Mesenchymal stem cell (in vitro differentiated cells and primary cell): ENCODE results near the gene NXT1.
A peak's percentile ranks its signal among the peaks of the same experiment; 100 is the strongest.

Experiments used
- DNase-seq: peaks from one replicate; pipeline ENCODE4 v3.0.0-alpha.2; 2013
- H2AFZ ChIP-seq: one replicate; pipeline ENCODE4 v1.6.1; 2013; ENCODE audit warnings: low read depth, mild to moderate bottlenecking, control low read depth, inconsistent platforms, low read length, moderate library complexity
- H2AK5ac ChIP-seq: 2 replicates; pipeline ENCODE4 v1.6.1; 2013; ENCODE audit warnings: low read length, moderate library complexity, mild to moderate bottlenecking, inconsistent platforms; ENCODE audit not compliant: severe bottlenecking
- H2BK120ac ChIP-seq: one replicate; pipeline ENCODE4 v1.6.1; 2013; ENCODE audit warnings: low read depth, mild to moderate bottlenecking, inconsistent platforms, low read length, moderate library complexity
- H2BK12ac ChIP-seq, 2 experiments: one replicate each; pipeline ENCODE4 v1.6.1; 2013; ENCODE audit warnings: inconsistent platforms in 2 of 2, low read length in 2 of 2, mild to moderate bottlenecking in 2 of 2, moderate library complexity in 2 of 2, control low read depth in 1 of 2
- H2BK15ac ChIP-seq: one replicate; pipeline ENCODE4 v1.6.1; 2013; ENCODE audit warnings: mild to moderate bottlenecking, low read depth, inconsistent platforms; ENCODE audit not compliant: poor library complexity, severe bottlenecking
- H2BK5ac ChIP-seq: 2 replicates; pipeline ENCODE4 v1.6.1; 2013; ENCODE audit warnings: low read depth, mild to moderate bottlenecking, low read length, control low read depth, inconsistent platforms; ENCODE audit not compliant: poor library complexity, severe bottlenecking
- H3K14ac ChIP-seq, 2 experiments: one replicate each; pipeline ENCODE4 v1.6.1; 2013; ENCODE audit warnings: inconsistent platforms in 2 of 2, low read length in 2 of 2, control low read depth in 1 of 2, mild to moderate bottlenecking in 1 of 2, moderate library complexity in 1 of 2
- H3K18ac ChIP-seq, 2 experiments: one replicate each; pipeline ENCODE4 v1.6.1; 2013; ENCODE audit warnings: inconsistent platforms in 2 of 2, low read length in 2 of 2, control low read depth in 1 of 2, low read depth in 1 of 2, mild to moderate bottlenecking in 1 of 2
- H3K23ac ChIP-seq, 2 experiments: one replicate each; pipeline ENCODE4 v1.6.1; 2013; ENCODE audit warnings: inconsistent platforms in 2 of 2, low read length in 2 of 2, mild to moderate bottlenecking in 2 of 2, moderate library complexity in 2 of 2, control low read depth in 1 of 2
- H3K27ac ChIP-seq: 2 replicates; pipeline ENCODE4 v1.5.1; 2013; ENCODE audit warnings: mild to moderate bottlenecking, moderate library complexity, low read length, control low read depth, inconsistent platforms; ENCODE audit not compliant: poor library complexity, severe bottlenecking
- H3K27me3 ChIP-seq, 2 experiments: 2 replicates each; pipeline versions ENCODE4 v1.6.1 to v1.7.0; 2013; ENCODE audit warnings: low read length in 2 of 2, mild to moderate bottlenecking in 2 of 2, moderate library complexity in 2 of 2, control low read depth in 1 of 2, inconsistent platforms in 1 of 2; ENCODE audit not compliant: control insufficient read depth in 1 of 2, insufficient read depth in 1 of 2
- H3K36me3 ChIP-seq, 2 experiments: 2 replicates each; pipeline versions ENCODE4 v1.6.1 to v1.7.0; 2013; ENCODE audit warnings: low read length in 2 of 2, control low read depth in 1 of 2, inconsistent platforms in 1 of 2, low read depth in 1 of 2, mild to moderate bottlenecking in 1 of 2; ENCODE audit not compliant: insufficient read depth in 2 of 2, control insufficient read depth in 1 of 2
- H3K4ac ChIP-seq, 2 experiments: one replicate each; pipeline ENCODE4 v1.6.1; 2013; ENCODE audit warnings: inconsistent platforms in 2 of 2, low read length in 2 of 2, mild to moderate bottlenecking in 2 of 2, moderate library complexity in 2 of 2, control low read depth in 1 of 2, low read depth in 1 of 2
- H3K4me1 ChIP-seq: 2 replicates; pipeline ENCODE4 v1.6.1; 2013; ENCODE audit warnings: low read depth, low read length, control low read depth; ENCODE audit not compliant: control insufficient read depth, insufficient read depth
- H3K4me2 ChIP-seq: 2 replicates; pipeline ENCODE4 v1.6.1; 2013; ENCODE audit warnings: low read length, mild to moderate bottlenecking, inconsistent platforms; ENCODE audit not compliant: poor library complexity, severe bottlenecking
- H3K4me3 ChIP-seq, 2 experiments: 2 replicates each; pipeline versions ENCODE4 v1.5.1 to v1.7.0; 2013; ENCODE audit warnings: low read length in 2 of 2, mild to moderate bottlenecking in 2 of 2, control low read depth in 1 of 2, low read depth in 1 of 2; ENCODE audit not compliant: insufficient read depth in 1 of 2
- H3K79me1 ChIP-seq: replicated peaks from 2 replicates; pipeline ENCODE4 v1.6.1; 2013; ENCODE audit warnings: mild to moderate bottlenecking, control low read depth, low read length, inconsistent platforms; ENCODE audit not compliant: poor library complexity, severe bottlenecking
- H3K9ac ChIP-seq: 2 replicates; pipeline ENCODE4 v1.7.0; 2013; ENCODE audit warnings: mild to moderate bottlenecking, low read length, moderate library complexity
- H3K9me3 ChIP-seq: 2 replicates; pipeline ENCODE4 v1.7.0; 2013; ENCODE audit warnings: mild to moderate bottlenecking, low read length; ENCODE audit not compliant: control insufficient read depth
- H4K8ac ChIP-seq: one replicate; pipeline ENCODE4 v1.6.1; 2013; ENCODE audit warnings: inconsistent platforms, mild to moderate bottlenecking, low read length, moderate library complexity
- H4K91ac ChIP-seq: one replicate; pipeline ENCODE4 v1.6.1; 2013; ENCODE audit warnings: mild to moderate bottlenecking, low read length, inconsistent platforms
- WGBS: methylation state at CpG from one replicate; pipeline ENCODE4 v1.1.7; 2013; ENCODE audit warnings: mixed read lengths; 5-methylcytosine and 5-hydroxymethylcytosine counted together

The NXT1 gene

GRCh38 chr20:23349338-23350195 lies 1.0 kb upstream of the NXT1 start:
- no peak for DNase-seq
- Histone ChIP-seq H2BK15ac (peak overlapping the region; percentile 83), H3K36me3 (peaks cover 7 to 9% of the 10 kb centered on the region in 2 experiments), H4K91ac (peak overlapping the region; percentile 74), H3K4ac (peak overlapping the region in 1 of 2 experiments; percentile 96), H2AFZ (peak overlapping the region; percentile 78), H2BK5ac (peak overlapping the region; percentile 86), H3K27me3 (no peaks in the 10 kb centered on the region), H3K18ac (peak overlapping the region; percentile 68 to 99), H3K4me2 (peak overlapping the region; percentile 78), H3K23ac (no peak overlapping the region), H3K79me1 (peaks cover 8% of the 10 kb centered on the region), H4K8ac (peak overlapping the region; percentile 77), H3K9ac (peak overlapping the region; percentile 95), H2BK120ac (peak overlapping the region; percentile 58), H3K9me3 (no peaks in the 10 kb centered on the region), H3K14ac (peak overlapping the region in 1 of 2 experiments; percentile 97), H3K4me3 (peak overlapping the region; percentile 69 to 99), H2BK12ac (peak overlapping the region in 1 of 2 experiments; percentile 77), H2AK5ac (peak overlapping the region; percentile 25), H3K27ac (peak overlapping the region; percentile 97), H3K4me1 (peaks cover 4% of the 10 kb centered on the region)
- 12% methylated on average over 18 of the region's 23 CpGs for WGBS

- H2BK120ac ChIP-seq = peak overlapping the region; percentile 45
- peak; percentile 79 for DNase-seq
- peak overlapping the region; percentile 45 to 91 for H3K23ac ChIP-seq
- H2AFZ ChIP-seq = peak overlapping the region; percentile 75
- peak overlapping the region; percentile 79 for H4K8ac ChIP-seq
- H3K9ac ChIP-seq = peak overlapping the region; percentile 95
- peak overlapping the region; percentile 82 to 92 for H3K18ac ChIP-seq
- H3K4me2 ChIP-seq = peak overlapping the region; percentile 78
- no peak overlapping the region for H2AK5ac ChIP-seq
- 4% methylated on average over 60 of the region's 64 CpGs for WGBS
- peak overlapping the region in 1 of 2 experiments; percentile 65 for H2BK12ac ChIP-seq
- H3K4me1 ChIP-seq = peaks cover 6% of the 10 kb centered on the region
- H3K27me3 ChIP-seq = no peaks in the 10 kb centered on the region
- H3K27ac ChIP-seq = peak overlapping the region; percentile 62
- H2BK15ac ChIP-seq = peak overlapping the region; percentile 65
- peak overlapping the region; percentile 45 for H2BK5ac ChIP-seq
- peaks cover 16% of the 10 kb centered on the region for H3K79me1 ChIP-seq
- peak overlapping the region; percentile 97 to 99 for H3K4me3 ChIP-seq
- H3K9me3 ChIP-seq = no peaks in the 10 kb centered on the region
- H3K14ac ChIP-seq = peak overlapping the region in 1 of 2 experiments; percentile 99
- H3K4ac ChIP-seq = peak overlapping the region; percentile 68 to 94
- H4K91ac ChIP-seq = peak overlapping the region; percentile 94
- peaks cover 17 to 25% of the 10 kb centered on the region in 2 experiments for H3K36me3 ChIP-seq
These were observed 580 bp downstream of the NXT1 start for GRCh38 chr20:23350904-23351838.

GRCh38 chr20:23356203-23356602 lies 5.6 kb downstream of the NXT1 start:
- Histone ChIP-seq H2BK5ac (no peak overlapping the region), H3K27me3 (no peaks in the 10 kb centered on the region), H3K9ac (no peak overlapping the region), H2BK15ac (no peak overlapping the region), H3K4ac (no peak overlapping the region), H3K9me3 (no peaks in the 10 kb centered on the region), H3K23ac (peak overlapping the region in 1 of 2 experiments; percentile 79), H4K91ac (no peak overlapping the region), H3K27ac (no peak overlapping the region), H3K4me1 (peaks cover 6% of the 10 kb centered on the region), H3K14ac (no peak overlapping the region), H3K4me3 (no peak overlapping the region), H3K79me1 (peaks cover 17% of the 10 kb centered on the region), H3K4me2 (no peak overlapping the region), H3K36me3 (peaks cover 20 to 26% of the 10 kb centered on the region in 2 experiments), H3K18ac (no peak overlapping the region), H2BK12ac (no peak overlapping the region), H2AK5ac (no peak overlapping the region), H4K8ac (no peak overlapping the region), H2BK120ac (no peak overlapping the region), H2AFZ (no peak overlapping the region)
- WGBS = 51% methylated on average over 27 of the region's 27 CpGs
- DNase-seq = no peak
